Smooth muscle cell (in vitro differentiated cells): ENCODE data around the gene TRAPPC12. TPM values are rescaled to one million over a fixed set of nuclear protein-coding genes. Genes with fewer than 3 reads are reported as not detected.
"Not testable (repeated sequence)": the region's sequence is repeated elsewhere in the genome, so short reads cannot be mapped to it uniquely, and the experiment has no call there.

Source experiments
- DNase-seq: peaks from one replicate; lab custom pipeline; 2025; ENCODE audit not compliant: unreplicated experiment; lab: John Stamatoyannopoulos, UW
- H2AFZ ChIP-seq: fragments of 200-600 bp; sonication (generic); 2 replicates; pipeline ENCODE4 v1.6.0; 2016; ENCODE audit warnings: antibody characterized with exemption, low read depth, mild to moderate bottlenecking
- H3F3A ChIP-seq: fragments of 200-600 bp; sonication (generic); 2 replicates; pipeline ENCODE4 v1.6.0; 2017; ENCODE audit warnings: antibody characterized with exemption, low read depth
- H3K27ac ChIP-seq: fragments of 200-600 bp; sonication (generic); 2 replicates; pipeline ENCODE4 v1.5.1; 2016; ENCODE audit warnings: low read depth, mild to moderate bottlenecking
- H3K27me3 ChIP-seq: fragments of 200-600 bp; sonication (generic); 2 replicates; pipeline ENCODE4 v1.6.1; 2016; ENCODE audit warnings: low read depth, mild to moderate bottlenecking
- H3K36me3 ChIP-seq: fragments of 200-600 bp; sonication (generic); 2 replicates; pipeline ENCODE4 v1.5.1; 2016; ENCODE audit warnings: low read depth
- H3K4me1 ChIP-seq: fragments of 200-600 bp; sonication (generic); 2 replicates; pipeline ENCODE4 v1.5.1; 2016; ENCODE audit warnings: low read depth
- H3K4me2 ChIP-seq: fragments of 200-600 bp; sonication (generic); 2 replicates; pipeline ENCODE4 v1.6.0; 2016; ENCODE audit warnings: mild to moderate bottlenecking
- H3K4me3 ChIP-seq: fragments of 200-600 bp; sonication (generic); 2 replicates; pipeline ENCODE4 v1.5.1; 2016; ENCODE audit warnings: mild to moderate bottlenecking
- H3K79me2 ChIP-seq: fragments of 200-600 bp; sonication (generic); 2 replicates; pipeline ENCODE4 v1.6.0; 2016; ENCODE audit warnings: low read depth, mild to moderate bottlenecking
- H3K9ac ChIP-seq: fragments of 200-600 bp; sonication (generic); 2 replicates; pipeline ENCODE4 v1.6.0; 2016; ENCODE audit warnings: low read depth
- H3K9me3 ChIP-seq: fragments of 200-600 bp; sonication (generic); replicated peaks from 2 replicates; pipeline ENCODE4 v1.5.1; 2016; ENCODE audit warnings: low read depth
- H4K20me1 ChIP-seq: fragments of 200-600 bp; sonication (generic); 2 replicates; pipeline ENCODE4 v1.6.0; 2016; ENCODE audit warnings: low read depth
- CTCF ChIP-seq: fragments of 200-600 bp; sonication (generic); IDR thresholded peaks from 2 replicates; pipeline ENCODE4 v1.5.1; 2017; ENCODE audit warnings: borderline replicate concordance, mild to moderate bottlenecking, antibody characterized with exemption; ENCODE audit not compliant: insufficient read depth, poor library complexity, severe bottlenecking
- WGBS: methylation state at CpG from one replicate; pipeline ENCODE4 v1.1.7; 2016; ENCODE audit warnings: low lambda C conversion rate; 5-methylcytosine and 5-hydroxymethylcytosine counted together
- polyA plus RNA-seq: library from polyadenylated mRNA; unstranded; fragments of >200 nt; fragmentation: Nextera tagmentation; extraction: Ambion mirVana; gene quantifications from 2 replicates; pipeline ENCODE4 v1.2.1, GENCODE V29; 2016
- total RNA-seq: library from RNA; depleted of rRNA; stranded (reverse); fragments of >200 nt; gene quantifications from 2 replicates; pipeline ENCODE4 v1.2.3, GENCODE V29; 2014

The TRAPPC12 gene
- total and polyA plus RNA-seq, 2 experiments from 2014 or later: 26.0 to 55.4 TPM

GRCh38 chr2:3356799-3357198 lies 22.7 kb upstream of the TRAPPC12 start:
- Histone ChIP-seq H4K20me1 (peaks cover 42% of the 10 kb centered on the region), H3K27ac (no peak overlapping the region), H3F3A (no peaks in the 10 kb centered on the region), H3K27me3 (no peaks in the 10 kb centered on the region), H2AFZ (no peak overlapping the region), H3K4me3 (no peak overlapping the region), H3K36me3 (peaks cover 3% of the 10 kb centered on the region), H3K4me2 (no peak overlapping the region), H3K79me2 (no peaks in the 10 kb centered on the region), H3K9me3 (no peaks in the 10 kb centered on the region), H3K4me1 (no peaks in the 10 kb centered on the region), H3K9ac (no peak overlapping the region)
- no peak for TF ChIP-seq CTCF
- no peak for DNase-seq
- WGBS: 88% methylated on average over 2 of the region's 2 CpGs

GRCh38 chr2:3357446-3357845 lies 22.0 kb upstream of the TRAPPC12 start:
- H3K79me2 ChIP-seq, DNase-seq, H3K9me3 ChIP-seq, H3K4me1 ChIP-seq, H3K9ac ChIP-seq, H3K36me3 ChIP-seq, H3K4me3 ChIP-seq, H3F3A ChIP-seq, H2AFZ ChIP-seq, H3K4me2 ChIP-seq, H3K27me3 ChIP-seq, H3K27ac ChIP-seq: not testable (repeated sequence)
- peaks cover 48% of the 10 kb centered on the region for H4K20me1 ChIP-seq
- 94% methylated on average over 2 of the region's 2 CpGs for WGBS

- H3K9ac ChIP-seq: no peak overlapping the region
- H4K20me1 ChIP-seq: peaks cover 53% of the 10 kb centered on the region
- no peaks in the 10 kb centered on the region for H3F3A ChIP-seq
- H3K79me2 ChIP-seq: peaks cover 3% of the 10 kb centered on the region
- no peaks in the 10 kb centered on the region for H3K9me3 ChIP-seq
- H3K36me3 ChIP-seq: peaks cover under 1% of the 10 kb centered on the region
- no peak for DNase-seq
- no peaks in the 10 kb centered on the region for H3K4me1 ChIP-seq
- H3K27me3 ChIP-seq: no peaks in the 10 kb centered on the region
- TF ChIP-seq CTCF: no peak
- no peak overlapping the region for H3K4me2 ChIP-seq
- 96% methylated on average over 8 of the region's 8 CpGs for WGBS
- no peak overlapping the region for H3K27ac ChIP-seq
- no peak overlapping the region for H2AFZ ChIP-seq
- no peak overlapping the region for H3K4me3 ChIP-seq
These were observed 21.6 kb upstream of the TRAPPC12 start for GRCh38 chr2:3357926-3358325.

- Histone ChIP-seq H2AFZ (no peak overlapping the region), H3K4me3 (no peak overlapping the region), H3K4me1 (no peaks in the 10 kb centered on the region), H3K4me2 (no peak overlapping the region), H3K36me3 (no peaks in the 10 kb centered on the region), H3K9me3 (no peaks in the 10 kb centered on the region), H3K27ac (no peak overlapping the region), H3K79me2 (peaks cover 29% of the 10 kb centered on the region), H3F3A (no peaks in the 10 kb centered on the region), H4K20me1 (peaks cover 73% of the 10 kb centered on the region), H3K27me3 (no peaks in the 10 kb centered on the region), H3K9ac (no peak overlapping the region)
- no peak for DNase-seq
- TF ChIP-seq CTCF: no peak
- 94% methylated on average over 14 of the region's 17 CpGs for WGBS
These were observed 17.7 kb upstream of the TRAPPC12 start for GRCh38 chr2:3361518-3362389.
